Panc1 (cell line): ENCODE results near the gene SH3RF2. TPM values are rescaled to one million over a fixed set of nuclear protein-coding genes. Genes with fewer than 3 reads are reported as not detected.

Experiments
- ATAC-seq: fragments of 200-7000 bp; cut with Tn5 transposase; 2 replicates; pipeline ENCODE4 v1.9.1; 2020; ENCODE audit warnings: mild to moderate bottlenecking, moderate library complexity
- BruUV-seq: library from RNA; stranded (reverse); fragments of 400-500 nt; replicated peaks from 2 replicates; lab custom pipeline; 2021; lab: Mats Ljungman, UMichigan
- CTCF ChIA-PET: fragments of 300-600 bp; sonication (Branson Sonifier 250); formaldehyde crosslinking; loops from one replicate; lab custom pipeline; 2022; ENCODE audit warnings: antibody characterized with exemption; lab: Charles Lee
- POLR2A ChIA-PET: fragments of 300-600 bp; sonication (Branson Sonifier 250); formaldehyde crosslinking; loops from one replicate; lab custom pipeline; 2022; ENCODE audit warnings: antibody characterized with exemption; lab: Charles Lee
- DNase-seq: peaks from one replicate; pipeline ENCODE4 v3.0.0-alpha.2; 2010; ENCODE audit warnings: low read depth, low spot score
- H3K27ac ChIP-seq: 2 replicates; pipeline ENCODE4 v1.5.1; 2011; ENCODE audit warnings: mild to moderate bottlenecking, low read length, inconsistent platforms
- H3K27me3 ChIP-seq: fragments of 200-500 bp; sonication (Bioruptor generic); 2 replicates; pipeline ENCODE4 v1.6.0; 2014; ENCODE audit warnings: low read length, inconsistent platforms; ENCODE audit not compliant: control insufficient read depth, insufficient read depth
- H3K36me3 ChIP-seq: fragments of 200-500 bp; sonication (Bioruptor generic); 2 replicates; pipeline ENCODE4 v1.5.1; 2014; ENCODE audit warnings: inconsistent platforms, mild to moderate bottlenecking, low read length, moderate library complexity; ENCODE audit not compliant: control insufficient read depth, insufficient read depth
- H3K4me1 ChIP-seq: 2 replicates; pipeline ENCODE4 v1.5.1; 2011; ENCODE audit warnings: inconsistent platforms, mild to moderate bottlenecking, low read length, moderate library complexity; ENCODE audit not compliant: control insufficient read depth, insufficient read depth
- H3K4me3 ChIP-seq, 2 experiments: 2 replicates each; pipeline ENCODE4 v1.5.1; 2011 to 2012; ENCODE audit warnings: low read depth in 2 of 2, low read length in 2 of 2, mild to moderate bottlenecking in 2 of 2, inconsistent platforms in 1 of 2, moderate library complexity in 1 of 2
- H3K9me3 ChIP-seq: fragments of 200-500 bp; sonication (Bioruptor generic); 2 replicates; pipeline ENCODE4 v1.5.1; 2014; ENCODE audit warnings: low read depth, mild to moderate bottlenecking, inconsistent platforms, low read length, moderate library complexity; ENCODE audit not compliant: control insufficient read depth, insufficient read depth
- POLR2AphosphoS5 ChIP-seq: IDR thresholded peaks from 2 replicates; pipeline ENCODE4 v1.6.1; 2012; ENCODE audit warnings: mild to moderate bottlenecking, low read depth, low read length, moderate library complexity
- SIN3A ChIP-seq: IDR thresholded peaks from 2 replicates; pipeline ENCODE4 v1.6.1; 2012; ENCODE audit warnings: low read depth, mild to moderate bottlenecking, low read length, moderate library complexity, borderline replicate concordance; ENCODE audit not compliant: insufficient read depth
- TCF7L2 ChIP-seq: IDR thresholded peaks from 2 replicates; pipeline ENCODE4 v1.6.1; 2011; ENCODE audit warnings: mild to moderate bottlenecking, low read depth, low read length, inconsistent platforms
- in situ Hi-C: cut with HindIII; loops from 2 replicates; pipeline ENCODE4 v1.10.0; 2016; ENCODE audit warnings: low sequenced_read_pairs, low pct_unique_long_range_greater_than_20kb
- intact Hi-C: fragments of 100-400 bp; cut with micrococcal nuclease; formaldehyde crosslinking; loops from one replicate; pipeline ENCODE4 v1.10.0; 2022; ENCODE audit not compliant: unreplicated experiment
- total RNA-seq: library from RNA; stranded (reverse); gene quantifications from one replicate; pipeline ENCODE4 v1.2.1, GENCODE V29; 2021; ENCODE audit not compliant: unreplicated experiment
- TF ChIP-seq, protein P1 (sequence below), 2 experiments: IDR thresholded peaks; 2 replicates each; pipeline ENCODE4 v1.6.1; 2011 to 2012; ENCODE audit warnings: low read depth in 2 of 2, control low read depth in 1 of 2, low read length in 1 of 2, mild to moderate bottlenecking in 1 of 2, moderate library complexity in 1 of 2; ENCODE audit not compliant: insufficient read depth in 1 of 2
- TF ChIP-seq, protein P2 (sequence below): fragments of 450-650 bp; IDR thresholded peaks from 2 replicates; pipeline ENCODE4 v1.5.1; 2017; ENCODE audit warnings: mild to moderate bottlenecking

SH3RF2 gene
- total RNA-seq, 1 experiment from 2014 or later, result 23.1 TPM

DNA sequence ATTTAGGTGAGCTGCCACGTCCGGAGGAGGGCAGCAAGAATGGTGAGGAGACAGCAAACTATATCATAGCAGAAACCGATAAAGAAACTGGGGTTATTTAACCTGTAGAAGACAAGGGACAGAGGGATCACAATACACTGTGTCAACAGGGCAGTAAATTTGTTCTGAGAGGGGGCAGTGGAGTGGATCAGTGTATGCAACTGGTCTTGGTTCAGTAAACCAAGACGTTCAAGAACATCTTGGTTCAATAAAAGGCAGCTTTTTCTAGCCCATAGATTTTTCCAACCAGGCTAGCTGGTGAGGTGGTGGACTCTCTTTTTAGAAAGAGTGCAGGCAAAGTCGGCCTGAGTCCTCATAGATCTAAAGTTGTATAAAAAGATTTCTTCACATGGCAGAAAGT lies 113.7 kb downstream of the SH3RF2 start:
- BruUV-seq, result no TSS peak
- Histone ChIP-seq H3K4me1 (no peaks in the 10 kb centered on the region), H3K4me3 (no peak overlapping the region), H3K36me3 (no peaks in the 10 kb centered on the region), H3K9me3 (no peaks in the 10 kb centered on the region), H3K27me3 (no peaks in the 10 kb centered on the region), H3K27ac (no peak overlapping the region)
- intact Hi-C loops, result no loop called here
- CTCF ChIA-PET, result no interaction called here
- TF ChIP-seq POLR2AphosphoS5, result no peak
- TF ChIP-seq SIN3A, result no peak
- in situ Hi-C loops, result no loop called here
- POLR2A ChIA-PET, result no interaction called here
- ATAC-seq (no peak), DNase-seq (no peak)

DNA sequence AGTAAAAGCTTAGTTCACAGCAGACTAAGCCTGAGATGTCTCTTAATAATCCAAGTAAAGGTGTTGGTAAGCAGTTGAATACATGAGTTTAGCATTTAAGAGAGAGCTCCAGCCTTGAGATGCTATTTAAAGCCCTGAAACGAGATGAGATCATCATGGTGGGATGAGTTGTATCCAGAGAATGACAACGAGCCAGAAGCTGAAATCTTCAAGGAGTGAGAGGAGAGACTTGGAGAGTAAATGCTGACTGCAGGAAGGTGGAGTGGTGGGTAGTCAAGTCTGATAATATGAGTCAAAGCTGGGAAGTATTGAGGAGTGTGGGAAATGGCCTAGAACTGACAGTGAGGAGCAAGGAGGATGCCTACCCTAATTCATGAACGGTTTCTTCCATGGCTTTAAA lies 115.3 kb downstream of the SH3RF2 start:
- intact Hi-C loops, result no loop called here
- CTCF ChIA-PET, result no interaction called here
- H3K36me3 ChIP-seq, result 0 out of 2 replicates have a peak, but pooled peaks cover under 1% of the 10 kb centered on the region

More for the DNA sequence above, 115.3 kb downstream of the SH3RF2 start:
- POLR2A ChIA-PET, result no interaction called here
- DNase-seq (no peak), ATAC-seq (no peak)
- in situ Hi-C loops, result no loop called here
- H3K4me1 ChIP-seq, result no peaks in the 10 kb centered on the region
- H3K4me3 ChIP-seq, result no peak overlapping the region
- BruUV-seq, result no TSS peak
- no peak overlapping the region for H3K27ac ChIP-seq
- H3K9me3 ChIP-seq, result no peaks in the 10 kb centered on the region
- no peak for TF ChIP-seq POLR2AphosphoS5
- TF ChIP-seq, protein P1, sequence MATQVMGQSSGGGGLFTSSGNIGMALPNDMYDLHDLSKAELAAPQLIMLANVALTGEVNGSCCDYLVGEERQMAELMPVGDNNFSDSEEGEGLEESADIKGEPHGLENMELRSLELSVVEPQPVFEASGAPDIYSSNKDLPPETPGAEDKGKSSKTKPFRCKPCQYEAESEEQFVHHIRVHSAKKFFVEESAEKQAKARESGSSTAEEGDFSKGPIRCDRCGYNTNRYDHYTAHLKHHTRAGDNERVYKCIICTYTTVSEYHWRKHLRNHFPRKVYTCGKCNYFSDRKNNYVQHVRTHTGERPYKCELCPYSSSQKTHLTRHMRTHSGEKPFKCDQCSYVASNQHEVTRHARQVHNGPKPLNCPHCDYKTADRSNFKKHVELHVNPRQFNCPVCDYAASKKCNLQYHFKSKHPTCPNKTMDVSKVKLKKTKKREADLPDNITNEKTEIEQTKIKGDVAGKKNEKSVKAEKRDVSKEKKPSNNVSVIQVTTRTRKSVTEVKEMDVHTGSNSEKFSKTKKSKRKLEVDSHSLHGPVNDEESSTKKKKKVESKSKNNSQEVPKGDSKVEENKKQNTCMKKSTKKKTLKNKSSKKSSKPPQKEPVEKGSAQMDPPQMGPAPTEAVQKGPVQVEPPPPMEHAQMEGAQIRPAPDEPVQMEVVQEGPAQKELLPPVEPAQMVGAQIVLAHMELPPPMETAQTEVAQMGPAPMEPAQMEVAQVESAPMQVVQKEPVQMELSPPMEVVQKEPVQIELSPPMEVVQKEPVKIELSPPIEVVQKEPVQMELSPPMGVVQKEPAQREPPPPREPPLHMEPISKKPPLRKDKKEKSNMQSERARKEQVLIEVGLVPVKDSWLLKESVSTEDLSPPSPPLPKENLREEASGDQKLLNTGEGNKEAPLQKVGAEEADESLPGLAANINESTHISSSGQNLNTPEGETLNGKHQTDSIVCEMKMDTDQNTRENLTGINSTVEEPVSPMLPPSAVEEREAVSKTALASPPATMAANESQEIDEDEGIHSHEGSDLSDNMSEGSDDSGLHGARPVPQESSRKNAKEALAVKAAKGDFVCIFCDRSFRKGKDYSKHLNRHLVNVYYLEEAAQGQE (IDR thresholded peaks at IDR 0.05; ENCODE audit: insufficient read depth in 1 of 2, low read depth in 2 of 2, low read length in 1 of 2), result no peak
- TF ChIP-seq TCF7L2, result no peak
- no peak for TF ChIP-seq SIN3A
- TF ChIP-seq, protein P2, sequence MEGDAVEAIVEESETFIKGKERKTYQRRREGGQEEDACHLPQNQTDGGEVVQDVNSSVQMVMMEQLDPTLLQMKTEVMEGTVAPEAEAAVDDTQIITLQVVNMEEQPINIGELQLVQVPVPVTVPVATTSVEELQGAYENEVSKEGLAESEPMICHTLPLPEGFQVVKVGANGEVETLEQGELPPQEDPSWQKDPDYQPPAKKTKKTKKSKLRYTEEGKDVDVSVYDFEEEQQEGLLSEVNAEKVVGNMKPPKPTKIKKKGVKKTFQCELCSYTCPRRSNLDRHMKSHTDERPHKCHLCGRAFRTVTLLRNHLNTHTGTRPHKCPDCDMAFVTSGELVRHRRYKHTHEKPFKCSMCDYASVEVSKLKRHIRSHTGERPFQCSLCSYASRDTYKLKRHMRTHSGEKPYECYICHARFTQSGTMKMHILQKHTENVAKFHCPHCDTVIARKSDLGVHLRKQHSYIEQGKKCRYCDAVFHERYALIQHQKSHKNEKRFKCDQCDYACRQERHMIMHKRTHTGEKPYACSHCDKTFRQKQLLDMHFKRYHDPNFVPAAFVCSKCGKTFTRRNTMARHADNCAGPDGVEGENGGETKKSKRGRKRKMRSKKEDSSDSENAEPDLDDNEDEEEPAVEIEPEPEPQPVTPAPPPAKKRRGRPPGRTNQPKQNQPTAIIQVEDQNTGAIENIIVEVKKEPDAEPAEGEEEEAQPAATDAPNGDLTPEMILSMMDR, result no peak
- H3K27me3 ChIP-seq, result no peaks in the 10 kb centered on the region
